GM12874 (cell line): ENCODE data around the gene CAVIN2.

Experiments
- CTCF ChIP-seq: IDR thresholded peaks from 2 replicates; pipeline ENCODE4 v1.5.1; 2011; ENCODE audit warnings: low read depth, mild to moderate bottlenecking, control low read depth, low read length, moderate library complexity; ENCODE audit not compliant: insufficient read depth

CAVIN2 gene

GRCh38 chr2:191845876-191846514 is 893 bp downstream of the CAVIN2 start:
- no peak for TF ChIP-seq CTCF

- no peak for TF ChIP-seq CTCF
Observed at GRCh38 chr2:191845248-191845715, 1.6 kb downstream of the CAVIN2 start.

- no peak for TF ChIP-seq CTCF
Observed at GRCh38 chr2:191844706-191845105, 2.2 kb downstream of the CAVIN2 start.

GRCh38 chr2:191840921-191841320 is 6.0 kb downstream of the CAVIN2 start:
- TF ChIP-seq CTCF: no peak

GRCh38 chr2:191839918-191840804 is 6.7 kb downstream of the CAVIN2 start:
- TF ChIP-seq CTCF: no peak

- TF ChIP-seq CTCF: no peak
Observed at GRCh38 chr2:191838526-191838925, 8.4 kb downstream of the CAVIN2 start.
